Measurements from ENCODE around the gene MTREX. TPM values are rescaled to one million over a fixed set of nuclear protein-coding genes. Genes with fewer than 3 reads are reported as not detected.

MTREX gene
- polyA plus RNA-seq, 2 of the 4 experiments (the other 2 are of a cell fraction) = 74.8 to 99.8 TPM

- CTCF ChIA-PET = interaction anchor here (0.7 to 1.4 kb wide), 2 partner anchors 46 to 78 kb away, joined by 3 to 4 read pairs; no protein-coding TSS in a partner anchor
- POLR2A ChIA-PET = interaction anchor here (0.6 kb wide), 1 partner anchor 816 kb away, joined by 4 read pairs; no protein-coding TSS in a partner anchor
- no peak overlapping the region for H3K27ac ChIP-seq
- ATAC-seq (no peak), DNase-seq (ENCODE audit: low read depth in 1 of 2, low spot score in 1 of 2) (no peak), FAIRE-seq (no peak)
- H3K4me2 ChIP-seq = no peak overlapping the region
- 95% methylated on average over 6 of the region's 6 CpGs for WGBS (ENCODE audit: missing lambda C conversion rate)
- H3K4me1 ChIP-seq = peaks cover 32% of the 10 kb centered on the region
- no peak for TF ChIP-seq REST (IDR thresholded peaks at IDR 0.05)
- no peak for TF ChIP-seq SREBF2 (IDR thresholded peaks at IDR 0.05)
- TF ChIP-seq FOXS1 (CRISPR knock-in tag; IDR thresholded peaks at IDR 0.05) = no peak
- TF ChIP-seq RFX5 (IDR thresholded peaks at IDR 0.05) = no peak
- TF ChIP-seq EHMT2 (IDR thresholded peaks at IDR 0.05; ENCODE audit: low read depth) = no peak
- TF ChIP-seq E2F6 (IDR thresholded peaks at IDR 0.05; ENCODE audit: borderline replicate concordance, low read depth) = no peak
- no peak for TF ChIP-seq EP300 (IDR thresholded peaks at IDR 0.05)
- no peak for TF ChIP-seq GATA3 (IDR thresholded peaks at IDR 0.05; ENCODE audit: borderline replicate concordance)
- H3K9me3 ChIP-seq = 0 out of 3 replicates have a peak, but pooled peaks cover 3% of the 10 kb centered on the region
- H3K4me3 ChIP-seq = no peak overlapping the region
These were observed 3.2 kb upstream of the MTREX start for GRCh38 chr5:55304584-55304983.

- FAIRE-seq = no peak
- Histone ChIP-seq H3K4me1 (peaks cover 39% of the 10 kb centered on the region), H3K4me3 (no peak overlapping the region), H3K27ac (no peak overlapping the region), H3K9me3 (0 out of 3 replicates have a peak, but pooled peaks cover 3% of the 10 kb centered on the region), H3K4me2 (peak overlapping the region; percentile 98)
- no peak for DNase-seq (ENCODE audit: low read depth in 1 of 2, low spot score in 1 of 2)
- ChIA-PET CTCF (no interaction called here), POLR2A (no interaction called here)
- no peak for ATAC-seq
- TF ChIP-seq PBX3 (IDR thresholded peaks at IDR 0.05) (no peak), CEBPB (IDR thresholded peaks at IDR 0.05) (no peak), MAX (IDR thresholded peaks at IDR 0.05) (no peak), POLR2AphosphoS2 (conservative IDR thresholded peaks at IDR 0.05; ENCODE audit: low read length) (no peak), JUNB (IDR thresholded peaks at IDR 0.05) (no peak), ZNF302 (CRISPR knock-in tag; IDR thresholded peaks at IDR 0.05) (no peak), NFE2L2 (conservative IDR thresholded peaks at IDR 0.05; ENCODE audit: low read length) (no peak), JUN (IDR thresholded peaks at IDR 0.05) (no peak), ZFP36 (IDR thresholded peaks at IDR 0.05; ENCODE audit: borderline replicate concordance, partially characterized antibody) (no peak), GATA3 (IDR thresholded peaks at IDR 0.05; ENCODE audit: borderline replicate concordance) (no peak), RNF2 (IDR thresholded peaks at IDR 0.05; ENCODE audit: borderline replicate concordance, low read depth) (no peak), HDAC2 (IDR thresholded peaks at IDR 0.05) (no peak), NR3C1 (IDR thresholded peaks at IDR 0.05) (no peak), BCL3 (IDR thresholded peaks at IDR 0.05) (no peak), HOXA7 (CRISPR knock-in tag; IDR thresholded peaks at IDR 0.05) (no peak), RARB (CRISPR knock-in tag; IDR thresholded peaks at IDR 0.05) (no peak), KDM1A (IDR thresholded peaks at IDR 0.05; ENCODE audit: low read depth) (no peak), CTCF (IDR thresholded peaks at IDR 0.05) (no peak), FOXS1 (CRISPR knock-in tag; IDR thresholded peaks at IDR 0.05) (no peak), SMC3 (IDR thresholded peaks at IDR 0.05) (no peak)
- WGBS (ENCODE audit: missing lambda C conversion rate) = 82% methylated on average over 4 of the region's 4 CpGs
These were observed 2.4 kb upstream of the MTREX start for GRCh38 chr5:55305345-55305744.
